ENCODE measurements around the gene ARHGAP36. TPM values are rescaled to one million over a fixed set of nuclear protein-coding genes. Genes with fewer than 3 reads are reported as not detected.

The ARHGAP36 gene
- not detected in 2 replicates for total RNA-seq (2014; rRNA removed; shearing (Covaris generic); ENCODE audit: low replicate concordance)

- Histone ChIP-seq H3K27me3 (no peaks in the 10 kb centered on the region), H3K36me3 (no peaks in the 10 kb centered on the region), H3K9me3 (no peaks in the 10 kb centered on the region), H3K4me3 (no peak within 1 kb of the TSS)
- no peak for DNase-seq
Measured at GRCh38 chrX:131058136-131058868, at the start of gene ARHGAP36. Gene ARHGAP36, plus strand, starts transcription at chrX:131058346. Its CDS starts 23,320 bp downstream, at chrX:131081666.

DNA sequence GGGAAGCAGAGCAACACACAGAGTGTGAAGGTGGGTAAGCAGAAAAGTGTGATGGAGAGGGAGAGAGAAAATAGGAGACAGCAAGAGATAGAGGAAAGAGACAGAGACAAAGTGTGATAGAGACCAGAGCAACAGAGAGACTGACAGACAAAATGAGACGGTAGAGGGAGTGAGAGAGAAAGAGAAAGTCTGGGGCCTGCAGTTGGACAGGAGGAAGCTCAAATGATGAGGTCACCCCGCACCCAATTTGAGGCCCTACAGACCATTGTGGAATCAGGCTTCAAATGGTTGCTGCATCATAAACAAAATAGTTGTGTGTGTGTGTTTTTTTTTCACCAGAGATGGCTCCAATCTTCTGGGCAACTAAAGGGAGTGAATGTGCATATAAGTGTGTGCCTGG, 48.0 kb upstream of the ARHGAP36 start:
- Histone ChIP-seq H3K9me3 (no peaks in the 10 kb centered on the region), H3K4me3 (no peak overlapping the region), H3K36me3 (no peaks in the 10 kb centered on the region), H3K27me3 (no peaks in the 10 kb centered on the region)
- DNase-seq, result no peak

GRCh38 chrX:131025336-131025735, 32.8 kb upstream of the ARHGAP36 start:
- Histone ChIP-seq H3K27me3 (no peaks in the 10 kb centered on the region), H3K4me3 (no peak overlapping the region), H3K36me3 (no peaks in the 10 kb centered on the region), H3K9me3 (no peaks in the 10 kb centered on the region)
- no peak for DNase-seq

DNA sequence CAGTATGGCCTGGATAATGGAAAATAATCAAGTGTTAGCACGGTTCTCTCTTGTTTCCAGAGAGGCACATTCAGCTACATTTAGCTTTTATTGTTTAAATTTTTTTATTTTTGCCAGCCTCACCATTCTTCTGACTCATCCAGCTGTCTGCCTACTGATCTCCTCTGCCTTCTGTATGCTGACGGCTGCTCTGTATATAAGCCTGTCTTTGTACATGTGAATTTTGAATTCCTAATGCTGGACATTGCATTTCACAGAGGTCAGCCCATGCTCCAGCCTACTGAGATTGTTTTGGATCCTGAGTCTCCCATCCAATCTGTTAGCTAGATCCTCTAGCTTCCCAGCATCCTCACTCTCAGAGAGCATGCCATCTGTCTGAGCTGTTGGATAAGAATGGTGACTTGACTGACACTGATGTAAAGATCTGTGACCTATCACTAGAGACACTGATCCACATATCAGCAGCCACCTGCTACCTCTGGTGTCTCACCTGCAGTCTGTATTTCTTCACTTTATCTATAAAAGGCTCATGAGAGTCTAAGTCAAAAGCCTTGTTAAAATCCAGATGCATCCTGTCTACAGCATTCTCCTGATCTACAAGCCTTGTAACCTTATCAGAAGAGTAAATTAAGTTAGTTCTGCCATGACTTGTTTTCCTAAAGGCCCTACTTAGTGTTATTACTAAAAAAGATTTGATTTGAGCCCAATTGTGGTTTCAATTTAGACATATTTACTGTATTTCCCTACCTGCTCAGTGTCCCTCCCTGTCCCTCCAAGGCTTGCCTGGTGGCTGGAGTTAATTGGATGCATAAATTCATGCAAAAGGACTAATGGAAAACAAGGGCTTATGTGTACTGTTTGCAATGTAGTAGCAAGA, 25.6 kb upstream of the ARHGAP36 start:
- no peaks in the 10 kb centered on the region for H3K36me3 ChIP-seq
- no peak for DNase-seq
- no peaks in the 10 kb centered on the region for H3K9me3 ChIP-seq
- no peaks in the 10 kb centered on the region for H3K27me3 ChIP-seq
- no peak overlapping the region for H3K4me3 ChIP-seq

DNA sequence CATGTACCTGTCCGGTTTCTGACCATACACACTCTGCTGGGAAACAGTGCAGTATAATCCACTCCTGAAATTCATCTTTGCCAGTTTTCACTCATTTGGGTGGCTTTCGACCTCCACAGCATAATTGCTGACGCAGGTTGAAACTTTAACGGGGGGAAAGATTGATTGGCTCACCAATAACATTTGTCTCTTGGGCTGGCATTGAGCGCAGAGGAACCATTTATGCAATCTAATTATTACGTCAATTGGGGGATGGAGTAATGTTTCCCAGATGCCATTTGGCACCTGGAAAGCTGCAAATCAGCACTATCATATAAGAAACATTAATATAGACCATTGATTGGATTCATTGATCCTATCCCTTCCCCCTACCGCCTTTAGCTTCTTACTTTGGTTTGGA, 24.1 kb upstream of the ARHGAP36 start:
- no peak for DNase-seq
- Histone ChIP-seq H3K36me3 (no peaks in the 10 kb centered on the region), H3K9me3 (no peaks in the 10 kb centered on the region), H3K4me3 (no peak overlapping the region), H3K27me3 (no peaks in the 10 kb centered on the region)

DNA sequence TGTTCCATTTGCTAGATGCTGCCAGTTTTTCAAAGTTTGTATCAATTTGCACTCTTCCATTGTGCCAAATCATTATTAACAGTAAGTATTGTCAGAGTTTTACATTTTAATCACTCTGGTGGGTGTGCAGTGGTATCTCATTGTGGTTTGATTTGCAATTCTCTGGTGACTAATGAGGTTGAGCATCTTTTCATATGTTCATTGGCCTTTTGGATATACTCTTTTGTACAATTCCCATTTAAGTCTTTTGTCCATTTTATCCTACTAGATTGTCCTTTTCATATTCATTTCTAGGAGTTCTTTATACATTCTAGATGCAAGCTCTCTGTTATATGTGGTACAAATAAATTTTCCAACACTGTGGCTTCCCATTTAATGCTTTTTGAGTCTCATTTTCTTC, 17.4 kb upstream of the ARHGAP36 start:
- Histone ChIP-seq H3K27me3 (no peaks in the 10 kb centered on the region), H3K36me3 (no peaks in the 10 kb centered on the region), H3K9me3 (no peaks in the 10 kb centered on the region), H3K4me3 (no peak overlapping the region)
- DNase-seq, result no peak

DNA sequence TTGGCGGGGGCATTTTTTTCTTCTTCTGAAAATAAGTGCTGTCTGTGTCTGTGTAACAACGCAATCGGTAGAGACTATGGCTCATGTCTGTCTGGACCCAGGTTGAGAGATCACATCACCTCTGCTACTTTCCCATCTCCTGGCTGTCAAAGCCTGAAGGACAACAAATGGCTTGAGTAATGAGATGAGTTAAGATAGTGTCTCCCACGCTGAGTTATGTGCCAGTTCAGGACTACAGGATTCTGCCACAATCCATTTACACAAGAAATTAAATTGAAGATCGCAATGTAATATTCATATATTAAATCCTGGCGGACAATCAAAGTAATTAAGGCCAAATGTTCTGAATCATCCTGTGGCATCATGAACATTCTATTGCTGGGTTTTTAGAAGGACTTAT, 16.5 kb upstream of the ARHGAP36 start:
- Histone ChIP-seq H3K36me3 (no peaks in the 10 kb centered on the region), H3K9me3 (no peaks in the 10 kb centered on the region), H3K4me3 (no peak overlapping the region), H3K27me3 (no peaks in the 10 kb centered on the region)
- no peak for DNase-seq

GRCh38 chrX:131045726-131046125, 12.4 kb upstream of the ARHGAP36 start:
- H3K9me3 ChIP-seq, result no peaks in the 10 kb centered on the region
- no peak overlapping the region for H3K4me3 ChIP-seq
- DNase-seq, result no peak
- H3K36me3 ChIP-seq, result no peaks in the 10 kb centered on the region
- no peaks in the 10 kb centered on the region; the same call in 1 of the 2 replicates for H3K27me3 ChIP-seq

- no peaks in the 10 kb centered on the region for H3K9me3 ChIP-seq
- no peaks in the 10 kb centered on the region for H3K36me3 ChIP-seq
- H3K27me3 ChIP-seq, result no peaks in the 10 kb centered on the region; the same call in 1 of the 2 replicates
- DNase-seq, result no peak
- no peak overlapping the region for H3K4me3 ChIP-seq
Measured at GRCh38 chrX:131046596-131046995, 11.6 kb upstream of the ARHGAP36 start.

DNA sequence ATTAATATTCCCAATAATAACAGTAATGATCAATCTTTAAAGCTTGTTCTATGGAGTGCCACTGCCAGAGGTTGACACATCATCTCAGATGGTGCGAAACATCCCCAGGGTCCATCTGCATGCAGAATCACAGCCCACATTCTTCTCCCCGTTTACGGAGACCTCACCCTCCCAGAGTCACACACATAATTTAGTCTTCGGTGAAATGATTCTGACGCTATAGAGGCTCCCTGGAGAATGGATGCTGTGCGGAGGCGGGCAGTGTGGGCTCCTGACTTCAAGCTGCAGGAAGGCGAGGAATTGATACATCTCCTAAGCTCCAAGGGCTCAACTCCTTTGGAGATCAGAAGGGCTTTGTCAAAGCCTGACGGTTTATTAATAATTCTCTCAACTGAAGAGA, 11.0 kb upstream of the ARHGAP36 start:
- no peak for DNase-seq
- H3K36me3 ChIP-seq, result no peaks in the 10 kb centered on the region
- H3K9me3 ChIP-seq, result no peaks in the 10 kb centered on the region
- no peaks in the 10 kb centered on the region; the same call in 1 of the 2 replicates for H3K27me3 ChIP-seq
- no peak overlapping the region for H3K4me3 ChIP-seq

GRCh38 chrX:131053076-131053475, 5.1 kb upstream of the ARHGAP36 start:
- no peak for DNase-seq
- Histone ChIP-seq H3K36me3 (no peaks in the 10 kb centered on the region), H3K9me3 (no peaks in the 10 kb centered on the region), H3K4me3 (no peak overlapping the region), H3K27me3 (no peaks in the 10 kb centered on the region)

DNA sequence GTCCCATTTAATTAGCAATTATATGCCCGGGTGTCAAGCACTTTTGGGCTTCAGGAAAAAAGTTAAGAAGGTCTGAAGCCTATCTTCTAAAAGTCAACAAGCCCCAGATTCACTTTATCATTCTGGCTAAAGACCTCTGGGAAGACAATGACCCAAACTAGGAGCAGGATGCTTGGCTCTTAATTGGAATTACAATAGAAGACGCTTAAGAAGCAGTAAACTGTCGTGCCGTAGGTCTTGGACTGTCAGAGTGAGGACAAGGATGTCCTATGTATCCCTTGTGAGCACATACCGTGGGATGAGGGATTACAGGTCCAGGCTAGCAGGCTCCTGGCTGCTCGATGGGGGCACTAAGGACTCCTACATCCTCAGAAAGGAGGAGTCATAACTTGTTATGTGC, 3.2 kb upstream of the ARHGAP36 start:
- H3K9me3 ChIP-seq, result no peaks in the 10 kb centered on the region
- no peaks in the 10 kb centered on the region for H3K27me3 ChIP-seq
- no peak overlapping the region for H3K4me3 ChIP-seq
- no peaks in the 10 kb centered on the region for H3K36me3 ChIP-seq
- DNase-seq, result no peak

GRCh38 chrX:131057706-131058105, 440 bp upstream of the ARHGAP36 start:
- DNase-seq, result no peak
- no peak overlapping the region for H3K4me3 ChIP-seq
- H3K27me3 ChIP-seq, result no peaks in the 10 kb centered on the region
- H3K36me3 ChIP-seq, result no peaks in the 10 kb centered on the region
- no peaks in the 10 kb centered on the region for H3K9me3 ChIP-seq

GRCh38 chrX:131059246-131059645, 1.1 kb downstream of the ARHGAP36 start:
- H3K4me3 ChIP-seq, result no peak overlapping the region
- DNase-seq, result no peak
- no peaks in the 10 kb centered on the region for H3K27me3 ChIP-seq
- H3K9me3 ChIP-seq, result no peaks in the 10 kb centered on the region
- H3K36me3 ChIP-seq, result no peaks in the 10 kb centered on the region

GRCh38 chrX:131060147-131060546, 2.0 kb downstream of the ARHGAP36 start:
- no peaks in the 10 kb centered on the region for H3K27me3 ChIP-seq
- H3K9me3 ChIP-seq, result no peaks in the 10 kb centered on the region
- no peak overlapping the region for H3K4me3 ChIP-seq
- H3K36me3 ChIP-seq, result no peaks in the 10 kb centered on the region
- DNase-seq, result no peak

DNA sequence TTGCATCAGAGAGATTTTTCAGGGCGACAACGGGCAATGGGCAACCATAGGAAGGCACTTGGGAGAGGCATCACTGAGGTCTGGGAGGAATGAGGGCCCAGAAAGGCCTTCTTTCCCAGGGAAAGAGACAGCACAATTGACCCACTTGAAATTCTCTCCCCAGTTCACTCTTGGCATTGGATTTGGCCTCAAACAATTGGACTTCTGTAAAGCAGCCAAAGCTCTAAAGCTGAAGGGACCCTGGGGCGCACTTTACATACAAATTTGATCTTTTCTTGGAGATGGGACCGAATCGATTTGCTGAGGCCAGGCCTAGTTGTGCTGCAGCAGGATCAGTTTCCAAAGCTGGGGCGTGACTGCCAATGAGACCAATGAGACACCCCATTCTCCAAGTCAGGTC, 3.2 kb downstream of the ARHGAP36 start:
- no peaks in the 10 kb centered on the region for H3K27me3 ChIP-seq
- H3K4me3 ChIP-seq, result no peak overlapping the region
- H3K9me3 ChIP-seq, result no peaks in the 10 kb centered on the region
- no peak for DNase-seq
- no peaks in the 10 kb centered on the region for H3K36me3 ChIP-seq

GRCh38 chrX:131063613-131064012, 5.5 kb downstream of the ARHGAP36 start:
- Histone ChIP-seq H3K4me3 (no peak overlapping the region), H3K9me3 (no peaks in the 10 kb centered on the region), H3K36me3 (no peaks in the 10 kb centered on the region), H3K27me3 (0 out of 2 replicates have a peak, but pooled peaks cover 2% of the 10 kb centered on the region)
- no peak for DNase-seq

Measured in MG63 (cell line).